HepG2 (cell line): ENCODE data around the gene ACAD8. TPM values are rescaled to one million over a fixed set of nuclear protein-coding genes. Genes with fewer than 3 reads are reported as not detected.

Source experiments
- ATAC-seq: fragments of 200-7000 bp; cut with Tn5 transposase; 3 replicates; pipeline ENCODE4 v1.9.1; 2020; ENCODE audit warnings: mild to moderate bottlenecking, moderate library complexity
- BruUV-seq: library from RNA; stranded (reverse); fragments of 400-500 nt; replicated peaks from 2 replicates; lab custom pipeline; 2021; lab: Mats Ljungman, UMichigan
- CTCF ChIA-PET: fragments of 300-600 bp; formaldehyde crosslinking; extraction: SDS; loops from one replicate; lab custom pipeline; 2021; ENCODE audit warnings: low total read pairs, inconsistent platforms, low intra/inter-chr PET ratio; lab: Yijun Ruan, JAX
- POLR2A ChIA-PET: fragments of 350-600 bp; sonication (Branson Sonifier 250); formaldehyde crosslinking; loops from one replicate; lab custom pipeline; 2020; ENCODE audit warnings: antibody characterized with exemption, inconsistent platforms; lab: Yijun Ruan, JAX
- DNase-seq: peaks from one replicate; pipeline ENCODE4 v3.0.0-alpha.2; 2015; ENCODE audit warnings: low spot score
- FAIRE-seq: peaks from 3 replicates; lab custom pipeline; 2011; peaks lifted over from hg19 to GRCh38; lab: Jason Lieb, UNC
- H2AFZ ChIP-seq: one replicate; pipeline ENCODE4 v1.6.1; 2011; ENCODE audit warnings: low read length, inconsistent platforms
- H3K27ac ChIP-seq: fragments of 300-600 bp; 3 replicates; pipeline ENCODE4 v1.8.0; 2011; ENCODE audit warnings: mixed run types, mild to moderate bottlenecking, mixed read lengths, low read length, inconsistent platforms; ENCODE audit not compliant: insufficient read depth; ENCODE audit errors: extremely low read length
- H3K27me3 ChIP-seq, 2 experiments: fragments of 200-600 bp in 1 of 2; 2 replicates in 1 of 2; 3 replicates in 1 of 2; pipeline versions ENCODE4 v1.6.0 to v1.8.0; 2011; ENCODE audit warnings: low read length in 2 of 2, mild to moderate bottlenecking in 2 of 2, moderate library complexity in 2 of 2, inconsistent platforms in 1 of 2; ENCODE audit not compliant: insufficient read depth in 2 of 2, control insufficient read depth in 1 of 2
- H3K36me3 ChIP-seq, 2 experiments: fragments of 200-600 bp in 1 of 2; replicated peaks in 1 of 2; 2 replicates in 1 of 2; 3 replicates in 1 of 2; pipeline versions ENCODE4 v1.5.1 to v1.8.0; 2011; ENCODE audit warnings: low read length in 2 of 2, inconsistent platforms in 1 of 2; ENCODE audit not compliant: insufficient read depth in 2 of 2, control insufficient read depth in 1 of 2
- H3K4me1 ChIP-seq: 2 replicates; pipeline ENCODE4 v1.5.1; 2012; ENCODE audit warnings: low read length, inconsistent platforms; ENCODE audit not compliant: insufficient read depth
- H3K4me2 ChIP-seq: 2 replicates; pipeline ENCODE4 v1.6.0; 2011; ENCODE audit warnings: low read depth, low read length, inconsistent platforms
- H3K4me3 ChIP-seq, 3 experiments: fragments of 200-600 bp in 1 of 3; sonication (generic), shearing (Covaris generic) in 1 of 3; replicated peaks in 1 of 3; 2 replicates each; pipeline ENCODE4 v1.5.1; 2011 to 2016; ENCODE audit warnings: low read length in 3 of 3, inconsistent platforms in 2 of 3, low read depth in 2 of 3, mild to moderate bottlenecking in 2 of 3, control low read depth in 1 of 3, mixed read lengths in 1 of 3; ENCODE audit not compliant: insufficient read depth in 1 of 3
- H3K79me2 ChIP-seq: one replicate; pipeline ENCODE4 v1.6.1; 2011; ENCODE audit warnings: low read length, inconsistent platforms; ENCODE audit not compliant: insufficient read depth
- H3K9ac ChIP-seq: 2 replicates; pipeline ENCODE4 v1.6.0; 2011; ENCODE audit warnings: mild to moderate bottlenecking, low read depth, low read length, inconsistent platforms; ENCODE audit not compliant: insufficient read depth
- H3K9me3 ChIP-seq: 2 replicates; pipeline ENCODE4 v1.5.1; 2012; ENCODE audit warnings: mild to moderate bottlenecking, low read length
- H4K20me1 ChIP-seq: 2 replicates; pipeline ENCODE4 v1.6.0; 2011; ENCODE audit warnings: inconsistent platforms, mild to moderate bottlenecking, low read length, moderate library complexity; ENCODE audit not compliant: insufficient read depth
- AGO2 ChIP-seq: fragments of 200-400 bp; formaldehyde crosslinking; optimal IDR thresholded peaks from 2 replicates; pipeline ENCODE3; 2017; ENCODE audit warnings: mild to moderate bottlenecking, low read depth, low read length, moderate library complexity
- CBX1 ChIP-seq: IDR thresholded peaks from one replicate; pipeline ENCODE4 v1.6.1; 2016; ENCODE audit warnings: antibody characterized with exemption, low read depth
- CSRNP1 ChIP-seq: sonication (generic); formaldehyde crosslinking; IDR thresholded peaks from 2 replicates; pipeline ENCODE4 v1.8.1; 2023; ENCODE audit warnings: mild to moderate bottlenecking, missing genetic modification reagents
- FOXK2 ChIP-seq: fragments of 450-650 bp; IDR thresholded peaks from 2 replicates; pipeline ENCODE4 v1.6.1; 2016
- HNRNPK ChIP-seq: fragments of 200-400 bp; formaldehyde crosslinking; IDR thresholded peaks from 2 replicates; pipeline ENCODE4 v1.6.1; 2018; ENCODE audit warnings: low read length, low read depth, moderate library complexity, mild to moderate bottlenecking; ENCODE audit not compliant: poor library complexity, severe bottlenecking
- KAT7 ChIP-seq: IDR thresholded peaks from 2 replicates; pipeline ENCODE4 v1.6.1; 2018; ENCODE audit warnings: borderline replicate concordance, missing compliant biosample characterization
- SALL1 ChIP-seq: sonication (generic); formaldehyde crosslinking; IDR thresholded peaks from 2 replicates; pipeline ENCODE4 v1.8.0; 2022; ENCODE audit warnings: mild to moderate bottlenecking, missing genetic modification reagents
- TBX2 ChIP-seq: sonication (generic); formaldehyde crosslinking; IDR thresholded peaks from 2 replicates; pipeline ENCODE4 v1.5.0; 2020; ENCODE audit warnings: missing genetic modification reagents, mild to moderate bottlenecking, borderline replicate concordance
- ZEB1 ChIP-seq: IDR thresholded peaks from 2 replicates; pipeline ENCODE4 v1.6.1; 2012; ENCODE audit warnings: mild to moderate bottlenecking, low read depth, inconsistent platforms; ENCODE audit not compliant: insufficient replicate concordance
- ZFAT ChIP-seq: sonication (generic); formaldehyde crosslinking; conservative IDR thresholded peaks from 2 replicates; pipeline ENCODE4 v1.8.1; 2023; ENCODE audit warnings: missing genetic modification reagents, inconsistent platforms
- ZKSCAN8 ChIP-seq: IDR thresholded peaks from 2 replicates; pipeline ENCODE4 v1.6.1; 2016; ENCODE audit warnings: borderline replicate concordance, missing genetic modification reagents, missing compliant biosample characterization
- ZMYM4 ChIP-seq: sonication (generic); formaldehyde crosslinking; IDR thresholded peaks from 2 replicates; pipeline ENCODE4 v1.8.1; 2023; ENCODE audit warnings: mild to moderate bottlenecking, missing genetic modification reagents
- ZNF30 ChIP-seq: sonication (generic); formaldehyde crosslinking; IDR thresholded peaks from 2 replicates; pipeline ENCODE4 v1.5.0; 2020; ENCODE audit warnings: mild to moderate bottlenecking, missing genetic modification reagents
- ZNF501 ChIP-seq: sonication (generic); formaldehyde crosslinking; IDR thresholded peaks from 2 replicates; pipeline ENCODE4 v1.5.1; 2020; ENCODE audit warnings: mild to moderate bottlenecking, moderate library complexity, missing genetic modification reagents
- ZNF552 ChIP-seq: sonication (generic); formaldehyde crosslinking; IDR thresholded peaks from 2 replicates; pipeline ENCODE4 v1.9.0; 2022; ENCODE audit warnings: missing genetic modification reagents, mild to moderate bottlenecking, borderline replicate concordance
- ZNF782 ChIP-seq: sonication (generic); formaldehyde crosslinking; IDR thresholded peaks from 2 replicates; pipeline ENCODE4 v1.4.0; 2020; ENCODE audit warnings: missing genetic modification reagents, mild to moderate bottlenecking, borderline replicate concordance
- WGBS: methylation state at CpG from one replicate; pipeline ENCODE4 v1.1.6; 2017; ENCODE audit warnings: low lambda C conversion rate; 5-methylcytosine and 5-hydroxymethylcytosine counted together
- in situ Hi-C: cut with HindIII; loops from 2 replicates; pipeline ENCODE4 v1.10.0; 2017; ENCODE audit warnings: low pct_unique_long_range_greater_than_20kb; ENCODE audit not compliant: extremely low pct_ligation_motif_present
- intact Hi-C: fragments of 100-400 bp; cut with micrococcal nuclease; formaldehyde crosslinking; loops from one replicate; pipeline ENCODE4 v1.10.0; 2022; ENCODE audit not compliant: unreplicated experiment
- polyA plus RNA-seq, 8 experiments: library from polyadenylated mRNA; depleted of rRNA in 3 of 8; stranded (reverse) in 7 of 8; unstranded in 1 of 8; fragments of >200 nt; fragmentation: Illumina TruSeq in 4 of 8; extraction: Trizol in 4 of 8; gene quantifications; 2 replicates each; pipeline versions ENCODE4 v1.2.1 to v1.2.3, GENCODE V29; 2011 to 2016; ENCODE audit warnings: low read depth in 4 of 8, missing spikeins in 1 of 8, mixed read lengths in 1 of 8; ENCODE audit not compliant: insufficient read depth in 1 of 8
- total RNA-seq, 5 experiments: library from RNA; depleted of rRNA; stranded (reverse); fragments of >200 nt; fragmentation: Illumina TruSeq; extraction: Trizol; gene quantifications; 2 replicates each; pipeline ENCODE4 v1.2.3, GENCODE V29; 2016; ENCODE audit warnings: low read depth in 1 of 5
- TF ChIP-seq, protein P1 (sequence below): sonication (generic); formaldehyde crosslinking; IDR thresholded peaks from 2 replicates; pipeline ENCODE4 v1.4.0; 2020; ENCODE audit warnings: missing genetic modification reagents

The ACAD8 gene
- total and polyA plus RNA-seq, 2 of the 13 experiments (the other 11 are each of a cell fraction or from before 2014, with no cell fraction given) = 13.5 to 20.3 TPM

GRCh38 chr11:134243913-134244312 is 9.5 kb upstream of the ACAD8 start:
- in situ Hi-C loops (no loop called here), intact Hi-C loops (loop anchor here (1.0 kb wide), 2 partner anchors 19 to 37 kb away; no protein-coding TSS in a partner anchor)
- BruUV-seq = no TSS peak
- ChIA-PET POLR2A (interaction anchor here (1.2 kb wide), 1 partner anchor 19 kb away, joined by 4 read pairs; the partner anchor contains the start of gene VPS26B), CTCF (interaction anchor here (3.2 kb wide), 1 partner anchor 36 kb away, joined by 15 read pairs; no protein-coding TSS in a partner anchor)
- Histone ChIP-seq H4K20me1 (no peaks in the 10 kb centered on the region), H3K9me3 (no peaks in the 10 kb centered on the region), H3K36me3 (peaks cover 8 to 43% of the 10 kb centered on the region in 2 experiments), H3K9ac (no peak overlapping the region), H3K4me2 (no peak overlapping the region), H3K4me3 (no peak overlapping the region), H3K27ac (no peak overlapping the region), H3K27me3 (no peaks in the 10 kb centered on the region), H3K4me1 (no peaks in the 10 kb centered on the region), H3K79me2 (no peaks in the 10 kb centered on the region), H2AFZ (no peak overlapping the region)
- TF ChIP-seq ZNF782 (CRISPR knock-in tag) = no peak
- no peak for TF ChIP-seq HNRNPK
- no peak for TF ChIP-seq ZNF501 (CRISPR knock-in tag)
- TF ChIP-seq KAT7 = no peak
- TF ChIP-seq ZKSCAN8 (CRISPR knock-in tag) = no peak
- no peak for TF ChIP-seq TBX2 (CRISPR knock-in tag)
- no peak for TF ChIP-seq FOXK2
- no peak for TF ChIP-seq SALL1 (CRISPR knock-in tag)
- TF ChIP-seq AGO2 = no peak
- no peak for TF ChIP-seq ZEB1
- TF ChIP-seq ZNF552 = no peak
- TF ChIP-seq ZNF30 (CRISPR knock-in tag) = no peak
- TF ChIP-seq ZFAT = no peak
- TF ChIP-seq, protein P1, sequence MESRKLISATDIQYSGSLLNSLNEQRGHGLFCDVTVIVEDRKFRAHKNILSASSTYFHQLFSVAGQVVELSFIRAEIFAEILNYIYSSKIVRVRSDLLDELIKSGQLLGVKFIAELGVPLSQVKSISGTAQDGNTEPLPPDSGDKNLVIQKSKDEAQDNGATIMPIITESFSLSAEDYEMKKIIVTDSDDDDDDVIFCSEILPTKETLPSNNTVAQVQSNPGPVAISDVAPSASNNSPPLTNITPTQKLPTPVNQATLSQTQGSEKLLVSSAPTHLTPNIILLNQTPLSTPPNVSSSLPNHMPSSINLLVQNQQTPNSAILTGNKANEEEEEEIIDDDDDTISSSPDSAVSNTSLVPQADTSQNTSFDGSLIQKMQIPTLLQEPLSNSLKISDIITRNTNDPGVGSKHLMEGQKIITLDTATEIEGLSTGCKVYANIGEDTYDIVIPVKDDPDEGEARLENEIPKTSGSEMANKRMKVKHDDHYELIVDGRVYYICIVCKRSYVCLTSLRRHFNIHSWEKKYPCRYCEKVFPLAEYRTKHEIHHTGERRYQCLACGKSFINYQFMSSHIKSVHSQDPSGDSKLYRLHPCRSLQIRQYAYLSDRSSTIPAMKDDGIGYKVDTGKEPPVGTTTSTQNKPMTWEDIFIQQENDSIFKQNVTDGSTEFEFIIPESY (CRISPR knock-in tag) = no peak
- no peak for TF ChIP-seq CSRNP1 (CRISPR knock-in tag)
- no peak for TF ChIP-seq ZMYM4 (CRISPR knock-in tag)
- TF ChIP-seq CBX1 = no peak
- DNase-seq = no peak
- 100% methylated on average over 4 of the region's 4 CpGs for WGBS
- no peak for ATAC-seq
- FAIRE-seq = no peak
